PFSK-1 (cell line): ENCODE results near the gene KLF17.

Source experiments
- POLR2AphosphoS5 ChIP-seq: IDR thresholded peaks from 2 replicates; pipeline ENCODE4 v1.6.1; 2012; ENCODE audit warnings: low read depth, mild to moderate bottlenecking, control low read depth, low read length, moderate library complexity
- REST ChIP-seq, 2 experiments: IDR thresholded peaks; 2 replicates each; pipeline versions ENCODE4 v1.6.1 to v1.8.0; 2011 to 2012; ENCODE audit warnings: low read depth in 2 of 2, low read length in 2 of 2, control low read depth in 1 of 2, inconsistent platforms in 1 of 2, mild to moderate bottlenecking in 1 of 2, moderate library complexity in 1 of 2; ENCODE audit not compliant: insufficient read depth in 1 of 2

GRCh38 chr1:44073528-44073927, 45.1 kb upstream of the KLF17 start:
- TF ChIP-seq REST (IDR thresholded peaks at IDR 0.05; ENCODE audit: insufficient read depth in 1 of 2, low read depth in 2 of 2, low read length in 2 of 2): no peak
- TF ChIP-seq POLR2AphosphoS5: no peak
